Measurements from ENCODE around the gene BMPR1A. TPM values are rescaled to one million over a fixed set of nuclear protein-coding genes. Genes with fewer than 3 reads are reported as not detected.

BMPR1A gene
- total RNA-seq, 1 experiment from 2014 or later: 42.6 TPM

DNA sequence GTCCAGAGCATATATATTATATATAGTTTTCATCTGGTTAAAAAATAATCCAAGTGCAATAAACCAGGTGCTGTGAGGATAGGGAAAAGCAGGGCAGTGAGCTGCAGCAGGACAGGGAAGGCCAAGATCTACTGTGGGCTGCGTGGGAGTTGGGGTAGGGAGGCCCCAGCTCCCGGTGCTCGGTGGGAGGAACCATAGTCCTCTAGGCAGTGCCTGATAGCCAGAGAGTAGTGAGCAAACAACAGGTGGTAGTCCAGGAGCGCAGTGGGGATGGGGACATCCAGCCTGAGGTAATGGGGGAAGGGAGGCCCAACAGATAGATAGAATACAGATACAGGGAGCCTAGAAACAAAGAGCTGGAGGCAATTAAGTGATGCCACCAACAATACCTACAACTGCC lies 4.1 kb upstream of the BMPR1A start:
- no peak overlapping the region for H3K4me2 ChIP-seq (ENCODE audit: low read length)
- H4K20me1 ChIP-seq (ENCODE audit: insufficient read depth): no peaks in the 10 kb centered on the region
- peaks cover 12% of the 10 kb centered on the region for H3K79me2 ChIP-seq (ENCODE audit: insufficient read depth, low read length)
- no peak overlapping the region for H3K27ac ChIP-seq (ENCODE audit: low read depth, low read length)
- H3K4me3 ChIP-seq (replicated peaks in 1 of 2; ENCODE audit: low read depth in 1 of 2, low read length in 2 of 2): no peak overlapping the region
- intact Hi-C loops (cut with micrococcal nuclease): no loop called here
- ATAC-seq: no peak
- no peaks in the 10 kb centered on the region for H3K9me3 ChIP-seq (ENCODE audit: control insufficient read depth in 1 of 2, insufficient read depth in 1 of 2, low read depth in 1 of 2, low read length in 2 of 2)
- CTCF ChIA-PET: no interaction called here
- RAD21 ChIA-PET (ENCODE audit: low non-redundant PET in 1 of 2, low total read pairs in 2 of 2, uncharacterized antibody in 2 of 2, unreplicated experiment in 2 of 2): no interaction called here
- H3K36me3 ChIP-seq (ENCODE audit: control insufficient read depth in 1 of 2, insufficient read depth in 2 of 2, low read length in 2 of 2): no peaks in the 10 kb centered on the region
- peaks cover 9 to 11% of the 10 kb centered on the region in 2 experiments; a peak in 3 of 4 replicates for H3K4me1 ChIP-seq (ENCODE audit: control insufficient read depth in 1 of 2, insufficient read depth in 2 of 2, low read length in 2 of 2)
- no peaks in the 10 kb centered on the region for H3K9me2 ChIP-seq (ENCODE audit: insufficient read depth)
- no peak overlapping the region for H2AFZ ChIP-seq (ENCODE audit: low read depth, low read length, poor library complexity, severe bottlenecking)
- POLR2A ChIA-PET: no interaction called here
- DNase-seq (ENCODE audit: low read depth, low spot score): no peak
- no peak overlapping the region for H3K9ac ChIP-seq (ENCODE audit: low read length)
- H3K27me3 ChIP-seq (ENCODE audit: insufficient read depth, low read length): no peaks in the 10 kb centered on the region
- BruUV-seq (replicated peaks): no TSS peak
- TF ChIP-seq EZH2phosphoT487 (IDR thresholded peaks at IDR 0.05; ENCODE audit: borderline replicate concordance) (no peak), FOSL1 (IDR thresholded peaks at IDR 0.05; ENCODE audit: low read depth) (no peak), CEBPB (IDR thresholded peaks at IDR 0.05; ENCODE audit: low read depth) (no peak), ZFX (IDR thresholded peaks at IDR 0.05) (no peak), CBX3 (IDR thresholded peaks at IDR 0.05; ENCODE audit: low read depth) (no peak), TCF7L2 (IDR thresholded peaks at IDR 0.05; ENCODE audit: borderline replicate concordance, extremely low read depth, insufficient read depth, insufficient read length) (no peak), SP1 (IDR thresholded peaks at IDR 0.05; ENCODE audit: low read depth) (no peak), YY1 (IDR thresholded peaks at IDR 0.05; ENCODE audit: extremely low read depth, insufficient replicate concordance, low read depth, low read length) (no peak)
- TF ChIP-seq, protein P1, sequence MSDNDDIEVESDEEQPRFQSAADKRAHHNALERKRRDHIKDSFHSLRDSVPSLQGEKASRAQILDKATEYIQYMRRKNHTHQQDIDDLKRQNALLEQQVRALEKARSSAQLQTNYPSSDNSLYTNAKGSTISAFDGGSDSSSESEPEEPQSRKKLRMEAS (IDR thresholded peaks at IDR 0.05): no peak
- TF ChIP-seq, protein P2, sequence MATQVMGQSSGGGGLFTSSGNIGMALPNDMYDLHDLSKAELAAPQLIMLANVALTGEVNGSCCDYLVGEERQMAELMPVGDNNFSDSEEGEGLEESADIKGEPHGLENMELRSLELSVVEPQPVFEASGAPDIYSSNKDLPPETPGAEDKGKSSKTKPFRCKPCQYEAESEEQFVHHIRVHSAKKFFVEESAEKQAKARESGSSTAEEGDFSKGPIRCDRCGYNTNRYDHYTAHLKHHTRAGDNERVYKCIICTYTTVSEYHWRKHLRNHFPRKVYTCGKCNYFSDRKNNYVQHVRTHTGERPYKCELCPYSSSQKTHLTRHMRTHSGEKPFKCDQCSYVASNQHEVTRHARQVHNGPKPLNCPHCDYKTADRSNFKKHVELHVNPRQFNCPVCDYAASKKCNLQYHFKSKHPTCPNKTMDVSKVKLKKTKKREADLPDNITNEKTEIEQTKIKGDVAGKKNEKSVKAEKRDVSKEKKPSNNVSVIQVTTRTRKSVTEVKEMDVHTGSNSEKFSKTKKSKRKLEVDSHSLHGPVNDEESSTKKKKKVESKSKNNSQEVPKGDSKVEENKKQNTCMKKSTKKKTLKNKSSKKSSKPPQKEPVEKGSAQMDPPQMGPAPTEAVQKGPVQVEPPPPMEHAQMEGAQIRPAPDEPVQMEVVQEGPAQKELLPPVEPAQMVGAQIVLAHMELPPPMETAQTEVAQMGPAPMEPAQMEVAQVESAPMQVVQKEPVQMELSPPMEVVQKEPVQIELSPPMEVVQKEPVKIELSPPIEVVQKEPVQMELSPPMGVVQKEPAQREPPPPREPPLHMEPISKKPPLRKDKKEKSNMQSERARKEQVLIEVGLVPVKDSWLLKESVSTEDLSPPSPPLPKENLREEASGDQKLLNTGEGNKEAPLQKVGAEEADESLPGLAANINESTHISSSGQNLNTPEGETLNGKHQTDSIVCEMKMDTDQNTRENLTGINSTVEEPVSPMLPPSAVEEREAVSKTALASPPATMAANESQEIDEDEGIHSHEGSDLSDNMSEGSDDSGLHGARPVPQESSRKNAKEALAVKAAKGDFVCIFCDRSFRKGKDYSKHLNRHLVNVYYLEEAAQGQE (IDR thresholded peaks at IDR 0.05; ENCODE audit: low read depth): no peak
- TF ChIP-seq, protein P3, sequence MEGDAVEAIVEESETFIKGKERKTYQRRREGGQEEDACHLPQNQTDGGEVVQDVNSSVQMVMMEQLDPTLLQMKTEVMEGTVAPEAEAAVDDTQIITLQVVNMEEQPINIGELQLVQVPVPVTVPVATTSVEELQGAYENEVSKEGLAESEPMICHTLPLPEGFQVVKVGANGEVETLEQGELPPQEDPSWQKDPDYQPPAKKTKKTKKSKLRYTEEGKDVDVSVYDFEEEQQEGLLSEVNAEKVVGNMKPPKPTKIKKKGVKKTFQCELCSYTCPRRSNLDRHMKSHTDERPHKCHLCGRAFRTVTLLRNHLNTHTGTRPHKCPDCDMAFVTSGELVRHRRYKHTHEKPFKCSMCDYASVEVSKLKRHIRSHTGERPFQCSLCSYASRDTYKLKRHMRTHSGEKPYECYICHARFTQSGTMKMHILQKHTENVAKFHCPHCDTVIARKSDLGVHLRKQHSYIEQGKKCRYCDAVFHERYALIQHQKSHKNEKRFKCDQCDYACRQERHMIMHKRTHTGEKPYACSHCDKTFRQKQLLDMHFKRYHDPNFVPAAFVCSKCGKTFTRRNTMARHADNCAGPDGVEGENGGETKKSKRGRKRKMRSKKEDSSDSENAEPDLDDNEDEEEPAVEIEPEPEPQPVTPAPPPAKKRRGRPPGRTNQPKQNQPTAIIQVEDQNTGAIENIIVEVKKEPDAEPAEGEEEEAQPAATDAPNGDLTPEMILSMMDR (IDR thresholded peaks at IDR 0.05 in 2 of 3, conservative IDR thresholded peaks at IDR 0.05 in 1 of 3; ENCODE audit: borderline replicate concordance in 1 of 3, insufficient read depth in 1 of 3, low read depth in 2 of 3, low read length in 2 of 3): no peak
- TF ChIP-seq, protein P4, sequence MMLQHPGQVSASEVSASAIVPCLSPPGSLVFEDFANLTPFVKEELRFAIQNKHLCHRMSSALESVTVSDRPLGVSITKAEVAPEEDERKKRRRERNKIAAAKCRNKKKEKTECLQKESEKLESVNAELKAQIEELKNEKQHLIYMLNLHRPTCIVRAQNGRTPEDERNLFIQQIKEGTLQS (IDR thresholded peaks at IDR 0.05): no peak
- TF ChIP-seq, protein P5, sequence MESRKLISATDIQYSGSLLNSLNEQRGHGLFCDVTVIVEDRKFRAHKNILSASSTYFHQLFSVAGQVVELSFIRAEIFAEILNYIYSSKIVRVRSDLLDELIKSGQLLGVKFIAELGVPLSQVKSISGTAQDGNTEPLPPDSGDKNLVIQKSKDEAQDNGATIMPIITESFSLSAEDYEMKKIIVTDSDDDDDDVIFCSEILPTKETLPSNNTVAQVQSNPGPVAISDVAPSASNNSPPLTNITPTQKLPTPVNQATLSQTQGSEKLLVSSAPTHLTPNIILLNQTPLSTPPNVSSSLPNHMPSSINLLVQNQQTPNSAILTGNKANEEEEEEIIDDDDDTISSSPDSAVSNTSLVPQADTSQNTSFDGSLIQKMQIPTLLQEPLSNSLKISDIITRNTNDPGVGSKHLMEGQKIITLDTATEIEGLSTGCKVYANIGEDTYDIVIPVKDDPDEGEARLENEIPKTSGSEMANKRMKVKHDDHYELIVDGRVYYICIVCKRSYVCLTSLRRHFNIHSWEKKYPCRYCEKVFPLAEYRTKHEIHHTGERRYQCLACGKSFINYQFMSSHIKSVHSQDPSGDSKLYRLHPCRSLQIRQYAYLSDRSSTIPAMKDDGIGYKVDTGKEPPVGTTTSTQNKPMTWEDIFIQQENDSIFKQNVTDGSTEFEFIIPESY (IDR thresholded peaks at IDR 0.05; ENCODE audit: extremely low read depth, insufficient replicate concordance, low read length): no peak
